Right lobe of liver (tissue), 6 donors: ENCODE measurements around the gene CYP26A1. TPM values are rescaled to one million over a fixed set of nuclear protein-coding genes. Genes with fewer than 3 reads are reported as not detected.
A peak's percentile ranks its signal among the peaks of the same experiment; 100 is the strongest.
"Not testable (repeated sequence)": the region's sequence is repeated elsewhere in the genome, so short reads cannot be mapped to it uniquely, and the experiment has no call there.

Experiments used
- ATAC-seq, 4 donors: fragments of 200-7000 bp; cut with Tn5 transposase; one replicate each; pipeline ENCODE4 v1.9.1; 2020; ENCODE audit warnings: mild to moderate bottlenecking in 4 of 4, moderate library complexity in 4 of 4
- DNase-seq, 3 donors: peaks; one replicate each; pipeline ENCODE4 v3.0.0-alpha.2; 2020
- H3K27ac ChIP-seq, 3 donors: fragments of 200-600 bp; one replicate each; pipeline ENCODE4 v1.8.0; 2022
- H3K27me3 ChIP-seq, 2 donors: fragments of 200-600 bp; one replicate each; pipeline ENCODE4 v1.8.0; 2022
- H3K36me3 ChIP-seq, 4 donors: fragments of 200-600 bp; sonication (generic) in 1 of 4; one replicate each; pipeline versions ENCODE4 v1.5.1 to v1.8.0; 2017 to 2022; ENCODE audit warnings: control low read depth in 1 of 4
- H3K4me1 ChIP-seq, 4 donors: fragments of 200-600 bp; sonication (generic) in 1 of 4; one replicate each; pipeline versions ENCODE4 v1.5.1 to v1.8.0; 2017 to 2022; ENCODE audit warnings: control low read depth in 1 of 4
- H3K4me3 ChIP-seq, 3 donors: fragments of 200-600 bp; one replicate each; pipeline ENCODE4 v1.8.0; 2022
- H3K9me3 ChIP-seq, 4 donors: fragments of 200-600 bp; sonication (generic) in 1 of 4; one replicate each; pipeline versions ENCODE4 v1.5.1 to v1.8.0; 2017 to 2022; ENCODE audit warnings: control low read depth in 1 of 4
- CTCF ChIP-seq, 4 donors: fragments of 200-600 bp in 3 of 4; fragments of 450-650 bp in 1 of 4; IDR thresholded peaks; one replicate each; pipeline versions ENCODE4 v1.5.1 to v1.8.0; 2016 to 2022; ENCODE audit warnings: antibody characterized with exemption in 4 of 4, mild to moderate bottlenecking in 2 of 4
- POLR2A ChIP-seq: fragments of 450-650 bp; IDR thresholded peaks from one replicate; pipeline ENCODE4 v1.6.1; 2017; ENCODE audit warnings: antibody characterized with exemption, mild to moderate bottlenecking
- WGBS: methylation state at CpG from one replicate; pipeline ENCODE4 v1.1.6; 2018; ENCODE audit warnings: low coverage, low lambda C conversion rate; ENCODE audit not compliant: insufficient coverage; ENCODE audit errors: missing lambda C conversion rate; 5-methylcytosine and 5-hydroxymethylcytosine counted together
- intact Hi-C, 2 donors: fragments of 100-400 bp; cut with DNase I; formaldehyde crosslinking; loops; one replicate each; pipeline versions ENCODE4 v1.11.2 to v1.14.1; 2022
- total RNA-seq, 6 experiments: library from RNA; depleted of rRNA in 2 of 6; stranded (reverse); fragments of >200 nt in 2 of 6; fragmentation: NEBNext Ultra II Directional in 3 of 6; extraction: Animal tissue kit (Norgen Biotek cat#: 25700) in 3 of 6; gene quantifications; one replicate each; pipeline versions ENCODE4 v1.1.0 to v1.2.4, GENCODE V29; 2016 to 2023
- donor health status: DM: no; HTN: yes; CAD: no.
- donor health status: DM: no; HTN: no; CAD: no.
- donor health status: DM: no; HTN: no; CAD: no.
- donor health status: DM: no; HTN: yes; CAD: no.
- donor health status: DM: no; HTN: yes; CAD: no.

The CYP26A1 gene
- total RNA-seq, 6 experiments from 2014 or later = 0.95 to 53.1 (median 12.6) TPM; not detected in 2

GRCh38 chr10:93098816-93099215 lies 25.1 kb downstream of the CYP26A1 start:
- no peak for TF ChIP-seq CTCF (IDR thresholded peaks at IDR 0.05)
- TF ChIP-seq POLR2A = no peak
- Histone ChIP-seq H3K9me3 (no peaks in the 10 kb centered on the region), H3K4me1 (no peaks in the 10 kb centered on the region), H3K27ac (no peak overlapping the region), H3K27me3 (no peaks in the 10 kb centered on the region), H3K4me3 (no peak overlapping the region), H3K36me3 (no peaks in the 10 kb centered on the region)
- intact Hi-C loops = no loop called here
- DNase-seq (no peak), ATAC-seq (no peak)
- WGBS = 76% methylated on average over 3 of the region's 3 CpGs

- H3K27ac ChIP-seq = no peak overlapping the region
- no peaks in the 10 kb centered on the region for H3K4me1 ChIP-seq
- intact Hi-C loops = no loop called here
- H3K9me3 ChIP-seq = no peaks in the 10 kb centered on the region
- H3K36me3 ChIP-seq = no peaks in the 10 kb centered on the region
- ATAC-seq (no peak), DNase-seq (no peak)
- H3K4me3 ChIP-seq = no peak overlapping the region
- H3K27me3 ChIP-seq = no peaks in the 10 kb centered on the region
- TF ChIP-seq CTCF (IDR thresholded peaks at IDR 0.05) (no peak), POLR2A (no peak)
- WGBS = 89% methylated on average over 7 of the region's 7 CpGs
Measured at GRCh38 chr10:93099670-93100069, 26.0 kb downstream of the CYP26A1 start.

GRCh38 chr10:93101148-93101547 lies 27.5 kb downstream of the CYP26A1 start:
- ATAC-seq, intact Hi-C loops, DNase-seq, H3K27ac ChIP-seq, H3K9me3 ChIP-seq, H3K36me3 ChIP-seq, H3K4me3 ChIP-seq, H3K27me3 ChIP-seq, H3K4me1 ChIP-seq: not testable (repeated sequence)
- 94% methylated on average over 2 of the region's 3 CpGs for WGBS

- Histone ChIP-seq H3K36me3 (no peaks in the 10 kb centered on the region), H3K9me3 (no peaks in the 10 kb centered on the region), H3K4me1 (peaks cover 0 to 14% (median 1%) of the 10 kb centered on the region in 4 donors), H3K27ac (no peak overlapping the region), H3K4me3 (no peak overlapping the region), H3K27me3 (no peaks in the 10 kb centered on the region)
- intact Hi-C loops = no loop called here
- TF ChIP-seq CTCF (IDR thresholded peaks at IDR 0.05) (no peak), POLR2A (no peak)
- ATAC-seq (no peak), DNase-seq (no peak)
- WGBS = 47% methylated on average over 1 of the region's 1 CpG
Measured at GRCh38 chr10:93103953-93104352, 30.3 kb downstream of the CYP26A1 start.

- peaks cover 0 to 14% (median 1%) of the 10 kb centered on the region in 4 donors for H3K4me1 ChIP-seq
- 43% methylated on average over 2 of the region's 2 CpGs for WGBS
- H3K27me3 ChIP-seq = no peaks in the 10 kb centered on the region
- intact Hi-C loops = no loop called here
- TF ChIP-seq CTCF (IDR thresholded peaks at IDR 0.05) (no peak), POLR2A (no peak)
- H3K27ac ChIP-seq = peak overlapping the region in 1 of 3 donors; percentile 48
- no peaks in the 10 kb centered on the region for H3K9me3 ChIP-seq
- H3K4me3 ChIP-seq = no peak overlapping the region
- DNase-seq (no peak), ATAC-seq (peak; percentile 91 to 100 (median 96))
- no peaks in the 10 kb centered on the region for H3K36me3 ChIP-seq
Measured at GRCh38 chr10:93106631-93107072, 33.0 kb downstream of the CYP26A1 start.
